ENCODE measurements around the gene HSPA1L. TPM values are rescaled to one million over a fixed set of nuclear protein-coding genes. Genes with fewer than 3 reads are reported as not detected.

The HSPA1L gene
- total RNA-seq, 2 donors from 2014 or later = 0.33 to 1.0 TPM

- intact Hi-C loops (cut with DNase I) = no loop called here
- peaks cover 4 to 33% of the 10 kb centered on the region in 2 donors for H3K36me3 ChIP-seq (replicated peaks in 1 of 2; ENCODE audit: insufficient read depth in 1 of 2, low read depth in 2 of 2)
Measured at GRCh38 chr6:31778193-31778592, 36.9 kb downstream of the HSPA1L start.

DNA sequence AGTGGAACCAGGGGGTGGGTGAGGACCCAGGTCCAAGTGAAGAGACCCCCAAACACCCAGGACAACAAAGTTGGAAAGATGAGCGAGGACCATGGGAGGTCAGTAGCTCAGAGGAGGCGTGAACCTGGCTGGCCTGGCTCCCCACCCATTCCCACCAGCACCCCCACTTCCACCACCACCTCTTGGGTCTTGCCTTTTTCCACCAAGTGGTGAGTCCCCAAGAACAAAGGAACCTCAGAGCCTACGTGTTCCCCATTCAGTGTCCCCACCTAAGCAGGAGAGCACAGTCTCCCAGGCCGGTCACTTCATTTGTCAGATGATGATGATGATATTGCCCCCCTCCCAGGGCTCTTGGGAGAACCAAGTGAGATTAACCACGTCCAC is 37.4 kb downstream of the HSPA1L start:
- peaks cover 23% of the 10 kb centered on the region for H3K4me1 ChIP-seq
- TF ChIP-seq POLR2A (IDR thresholded peaks at IDR 0.05) = no peak
- H3K27me3 ChIP-seq = no peaks in the 10 kb centered on the region
- ATAC-seq = no peak
- H3K36me3 ChIP-seq (replicated peaks in 1 of 2; ENCODE audit: insufficient read depth in 1 of 2, low read depth in 2 of 2) = peaks cover 4 to 30% of the 10 kb centered on the region in 2 donors
- no peak overlapping the region for H3K4me3 ChIP-seq
- no peaks in the 10 kb centered on the region for H3K9me3 ChIP-seq
- intact Hi-C loops (cut with DNase I) = no loop called here
- no peak for DNase-seq
- 87 to 92% methylated on average over 5 of the region's 5 CpGs for WGBS, 2 donors
- H3K27ac ChIP-seq = peak overlapping the region; percentile 58 to 83 (median 76)

More at GRCh38 chr6:31778193-31778592, 36.9 kb downstream of the HSPA1L start:
- Histone ChIP-seq H3K27ac (peak overlapping the region in 3 of 4 donors; percentile 58 to 83 (median 74)), H3K4me3 (no peak overlapping the region), H3K9me3 (no peaks in the 10 kb centered on the region), H3K27me3 (no peaks in the 10 kb centered on the region), H3K4me1 (peaks cover 23% of the 10 kb centered on the region)
- no peak for ATAC-seq
- 88 to 90% methylated on average over 4 to 5 of the region's 5 CpGs for WGBS, 2 donors
- TF ChIP-seq POLR2A (IDR thresholded peaks at IDR 0.05) (no peak), CTCF (IDR thresholded peaks at IDR 0.05) (no peak)
- no peak for DNase-seq

DNA sequence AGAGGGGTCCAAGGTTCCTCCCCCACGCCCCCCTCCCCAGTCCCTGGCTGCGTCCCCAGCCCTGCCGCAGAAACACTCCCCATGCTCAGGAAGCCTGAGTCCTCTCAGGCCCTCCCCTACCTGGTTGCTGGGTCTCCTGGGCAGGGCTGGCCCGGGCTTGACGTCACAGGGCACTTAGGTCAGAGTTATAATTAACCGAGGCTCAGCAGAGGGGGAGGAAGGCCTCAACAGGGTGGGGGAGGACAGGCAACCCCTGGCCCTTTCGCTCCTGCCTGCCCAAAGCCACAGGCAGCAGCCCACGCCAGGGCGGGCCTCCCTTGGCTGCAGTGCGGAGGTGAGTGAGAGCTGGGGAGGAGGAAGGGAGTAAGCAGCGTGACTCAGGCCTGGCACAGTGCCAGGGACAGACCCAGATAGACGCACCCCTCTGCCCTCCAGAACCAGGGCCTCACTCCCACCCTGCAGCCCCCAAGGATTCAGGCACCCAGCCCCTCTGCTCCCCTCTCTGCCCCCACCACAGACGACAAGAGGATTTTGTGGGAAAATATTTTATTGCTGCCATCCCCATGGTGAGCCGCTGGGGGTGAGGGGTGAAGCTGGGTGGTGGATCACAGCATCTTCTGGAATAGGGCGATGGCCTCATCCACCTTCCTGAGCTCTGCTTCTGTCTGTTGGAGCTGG is 38.0 kb downstream of the HSPA1L start, which contains the start of gene VWA7:
VWA7 (minus strand) TSS at position 340 of the 678 bp plus-strand sequence. CDS start 549 bp downstream, outside the sequence.
- H3K4me3 ChIP-seq = no peak within 1 kb of the TSS
- intact Hi-C loops (cut with DNase I) = no loop called here
- TF ChIP-seq POLR2A (IDR thresholded peaks at IDR 0.05) = peak; percentile 35 to 62 (median 56)
- TF ChIP-seq CTCF (IDR thresholded peaks at IDR 0.05) = peak in 1 of 7 experiments; percentile 6
- DNase-seq = peak; percentile 75 to 89 (median 82)
- 11 to 53% methylated on average over 3 to 14 of the region's 15 CpGs for WGBS, 2 donors
- no peaks in the 10 kb centered on the region for H3K27me3 ChIP-seq
- H3K27ac ChIP-seq = peak within 1 kb of the TSS; percentile 58 to 83 (median 76)
- H3K36me3 ChIP-seq (replicated peaks in 1 of 2; ENCODE audit: insufficient read depth in 1 of 2, low read depth in 2 of 2) = peaks cover 4 to 25% of the 10 kb centered on the region in 2 donors
- H3K9me3 ChIP-seq = no peaks in the 10 kb centered on the region
- ATAC-seq = peak; percentile 83
- peaks cover 23% of the 10 kb centered on the region for H3K4me1 ChIP-seq

GRCh38 chr6:31776485-31776988 is 38.5 kb downstream of the HSPA1L start:
- Histone ChIP-seq H3K27me3 (no peaks in the 10 kb centered on the region), H3K9me3 (no peaks in the 10 kb centered on the region), H3K27ac (peak overlapping the region; percentile 58 to 83 (median 76)), H3K4me1 (peaks cover 23% of the 10 kb centered on the region), H3K4me3 (no peak overlapping the region), H3K36me3 (replicated peaks in 1 of 2; ENCODE audit: insufficient read depth in 1 of 2, low read depth in 2 of 2) (peaks cover 4 to 21% of the 10 kb centered on the region in 2 donors)
- WGBS, 2 donors = 23 to 70% methylated on average over 6 to 14 of the region's 14 CpGs
- DNase-seq (no peak), ATAC-seq (peak; percentile 30)
- intact Hi-C loops (cut with DNase I) = no loop called here
- no peak for TF ChIP-seq CTCF (IDR thresholded peaks at IDR 0.05)
- no peak for TF ChIP-seq POLR2A (IDR thresholded peaks at IDR 0.05)

- Histone ChIP-seq H3K9me3 (no peaks in the 10 kb centered on the region), H3K4me1 (peaks cover 23% of the 10 kb centered on the region), H3K27me3 (no peaks in the 10 kb centered on the region), H3K4me3 (no peak overlapping the region), H3K36me3 (replicated peaks in 1 of 2; ENCODE audit: insufficient read depth in 1 of 2, low read depth in 2 of 2) (peaks cover 4 to 15% of the 10 kb centered on the region in 2 donors), H3K27ac (peak overlapping the region in 1 of 4 donors; percentile 83)
- intact Hi-C loops (cut with DNase I) = no loop called here
- TF ChIP-seq CTCF (IDR thresholded peaks at IDR 0.05) = no peak
- TF ChIP-seq POLR2A (IDR thresholded peaks at IDR 0.05) = no peak
- no peak for DNase-seq
- WGBS, 2 donors = 77 to 88% methylated on average over 14 to 28 of the region's 32 CpGs
- ATAC-seq = no peak
Measured at GRCh38 chr6:31775633-31776484, 39.2 kb downstream of the HSPA1L start.

All from body of pancreas (tissue), 4 donors.